ENCODE measurements around the gene OLAH.

DNA sequence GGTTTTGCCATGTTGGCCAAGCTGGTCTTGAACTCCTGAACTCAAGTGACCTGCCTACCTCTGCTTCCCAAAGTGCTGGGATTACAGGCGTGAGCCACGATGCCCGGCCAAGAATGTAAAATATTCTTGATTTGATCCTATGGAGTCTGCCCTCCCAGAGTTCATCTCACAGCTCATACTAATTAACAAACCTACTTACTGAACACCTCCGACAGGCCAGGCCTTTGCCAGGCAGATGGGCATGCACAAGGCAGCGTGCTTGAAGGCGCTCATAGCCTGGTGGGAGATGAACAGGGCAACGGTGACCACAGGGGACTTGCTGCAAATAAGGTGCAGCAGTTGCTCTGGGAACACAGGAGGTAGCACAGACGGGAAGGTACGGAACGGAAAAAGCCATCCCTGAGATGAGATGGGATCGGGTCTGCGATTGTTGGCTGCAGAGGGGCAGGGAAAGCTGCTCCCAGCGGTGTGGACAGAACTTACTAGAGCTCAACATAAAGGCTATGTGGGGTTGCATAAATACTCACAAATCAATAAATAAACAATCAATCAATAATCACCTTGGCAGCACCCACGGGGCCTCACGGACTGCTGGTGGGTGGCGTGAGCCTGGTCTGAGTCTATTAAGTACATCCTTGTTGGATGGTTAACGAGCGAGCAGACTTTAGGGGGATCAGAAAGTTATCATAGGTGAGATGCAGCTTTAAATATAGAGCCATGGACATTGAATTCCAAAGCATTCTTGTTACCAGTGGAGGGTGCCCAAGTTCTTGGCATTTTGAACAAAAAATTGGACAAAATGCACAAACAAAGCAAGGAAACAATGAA is 40.1 kb downstream of the OLAH start:
- no peak for TF ChIP-seq CTCF (IDR thresholded peaks at IDR 0.05)
- no peak for TF ChIP-seq POLR2A (IDR thresholded peaks at IDR 0.05)
